ENCODE results near the gene STMN3.

STMN3 gene

DNA sequence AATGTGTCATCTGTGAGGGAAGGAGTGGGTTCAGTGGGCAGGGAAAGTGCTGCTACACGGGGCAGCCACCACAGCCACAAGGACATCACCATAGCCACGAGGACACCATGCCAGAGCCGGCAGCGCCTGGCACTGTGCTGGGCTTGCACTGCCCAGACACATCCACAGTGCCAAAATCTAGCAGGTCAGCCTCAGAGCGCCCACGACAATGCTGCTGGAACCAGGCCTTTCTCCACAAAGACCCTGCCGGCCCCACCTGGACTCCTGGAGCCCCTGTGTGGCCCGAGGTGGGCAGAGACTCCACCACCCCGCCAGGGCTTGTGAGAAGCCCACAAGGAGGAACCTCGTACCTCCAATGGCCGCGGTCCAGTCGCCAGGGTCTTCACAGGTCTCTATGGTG, 60.6 kb downstream of the STMN3 start:
- H3K9ac ChIP-seq, result no peak overlapping the region
- peaks cover 33% of the 10 kb centered on the region for H3K4me1 ChIP-seq
- H3K36me3 ChIP-seq, result peaks cover 83% of the 10 kb centered on the region
- H3K4me3 ChIP-seq, result no peak overlapping the region
- no peak overlapping the region for H3K27ac ChIP-seq
- peaks cover 47% of the 10 kb centered on the region for H4K20me1 ChIP-seq
- H3K9me3 ChIP-seq, result no peaks in the 10 kb centered on the region
- H3K27me3 ChIP-seq, result no peaks in the 10 kb centered on the region; the same call in 1 of the 2 replicates
- no peak for TF ChIP-seq Cebpa-rat (IDR thresholded peaks at IDR 0.05)
- H3K4me2 ChIP-seq, result no peak overlapping the region

DNA sequence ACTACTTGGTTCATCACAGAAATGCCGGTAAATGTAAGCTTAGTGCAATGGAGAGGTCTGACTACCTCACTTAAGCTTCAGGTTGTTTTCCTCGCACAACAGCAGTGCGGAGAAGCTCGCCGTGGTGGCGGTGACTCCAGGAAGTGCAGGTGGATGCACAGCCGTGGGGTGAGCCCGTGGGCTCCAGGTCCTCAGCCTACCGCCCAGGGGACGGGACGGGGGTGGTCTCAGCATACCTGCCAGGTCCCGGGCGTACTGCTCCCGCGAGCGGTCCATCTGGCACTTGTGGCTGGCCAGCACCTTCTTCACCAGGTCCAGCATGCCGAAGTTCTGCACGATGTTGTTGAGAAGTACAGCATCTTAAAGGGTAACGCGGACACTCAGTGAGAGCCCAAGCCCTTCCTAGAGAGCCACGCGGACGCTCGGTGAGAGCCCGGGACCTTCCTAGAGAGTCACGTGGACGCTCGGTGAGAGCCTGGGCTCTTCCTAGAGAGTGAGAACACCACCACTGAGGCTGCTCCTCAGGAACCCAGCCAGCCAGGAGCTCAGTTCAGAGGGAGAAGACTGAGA, 61.4 kb downstream of the STMN3 start:
- Histone ChIP-seq H4K20me1 (peaks cover 49% of the 10 kb centered on the region), H3K4me3 (no peak overlapping the region), H3K4me2 (no peak overlapping the region), H3K9ac (no peak overlapping the region), H3K27ac (no peak overlapping the region), H3K4me1 (peaks cover 41% of the 10 kb centered on the region), H3K36me3 (peaks cover 76% of the 10 kb centered on the region), H3K9me3 (no peaks in the 10 kb centered on the region), H3K27me3 (no peaks in the 10 kb centered on the region; the same call in 1 of the 2 replicates)
- no peak for TF ChIP-seq Cebpa-rat (IDR thresholded peaks at IDR 0.05)

DNA sequence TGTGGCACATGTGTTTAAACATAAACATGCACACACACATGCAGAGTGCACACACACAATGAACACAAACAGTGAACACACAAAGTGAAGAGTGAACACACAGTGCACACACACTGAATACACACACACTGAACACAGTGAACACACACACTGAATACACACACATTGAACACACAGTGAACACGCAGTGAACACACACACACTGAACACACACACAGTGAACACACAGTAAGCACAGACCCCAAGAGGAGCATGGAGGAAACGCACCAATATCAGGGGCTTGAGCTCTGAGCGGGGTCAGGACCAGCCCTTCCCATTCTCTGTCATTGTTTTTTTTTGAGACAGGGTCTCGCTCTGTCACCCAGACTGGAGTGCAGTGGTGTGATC, 62.1 kb downstream of the STMN3 start:
- no peaks in the 10 kb centered on the region; the same call in 1 of the 2 replicates for H3K27me3 ChIP-seq
- H3K36me3 ChIP-seq, result peaks cover 71% of the 10 kb centered on the region
- no peak for TF ChIP-seq Cebpa-rat (IDR thresholded peaks at IDR 0.05)
- no peak overlapping the region for H3K27ac ChIP-seq
- peaks cover 48% of the 10 kb centered on the region for H3K4me1 ChIP-seq
- no peak overlapping the region for H3K4me3 ChIP-seq
- no peak overlapping the region for H3K9ac ChIP-seq
- H3K9me3 ChIP-seq, result no peaks in the 10 kb centered on the region
- peaks cover 47% of the 10 kb centered on the region for H4K20me1 ChIP-seq
- no peak overlapping the region for H3K4me2 ChIP-seq

DNA sequence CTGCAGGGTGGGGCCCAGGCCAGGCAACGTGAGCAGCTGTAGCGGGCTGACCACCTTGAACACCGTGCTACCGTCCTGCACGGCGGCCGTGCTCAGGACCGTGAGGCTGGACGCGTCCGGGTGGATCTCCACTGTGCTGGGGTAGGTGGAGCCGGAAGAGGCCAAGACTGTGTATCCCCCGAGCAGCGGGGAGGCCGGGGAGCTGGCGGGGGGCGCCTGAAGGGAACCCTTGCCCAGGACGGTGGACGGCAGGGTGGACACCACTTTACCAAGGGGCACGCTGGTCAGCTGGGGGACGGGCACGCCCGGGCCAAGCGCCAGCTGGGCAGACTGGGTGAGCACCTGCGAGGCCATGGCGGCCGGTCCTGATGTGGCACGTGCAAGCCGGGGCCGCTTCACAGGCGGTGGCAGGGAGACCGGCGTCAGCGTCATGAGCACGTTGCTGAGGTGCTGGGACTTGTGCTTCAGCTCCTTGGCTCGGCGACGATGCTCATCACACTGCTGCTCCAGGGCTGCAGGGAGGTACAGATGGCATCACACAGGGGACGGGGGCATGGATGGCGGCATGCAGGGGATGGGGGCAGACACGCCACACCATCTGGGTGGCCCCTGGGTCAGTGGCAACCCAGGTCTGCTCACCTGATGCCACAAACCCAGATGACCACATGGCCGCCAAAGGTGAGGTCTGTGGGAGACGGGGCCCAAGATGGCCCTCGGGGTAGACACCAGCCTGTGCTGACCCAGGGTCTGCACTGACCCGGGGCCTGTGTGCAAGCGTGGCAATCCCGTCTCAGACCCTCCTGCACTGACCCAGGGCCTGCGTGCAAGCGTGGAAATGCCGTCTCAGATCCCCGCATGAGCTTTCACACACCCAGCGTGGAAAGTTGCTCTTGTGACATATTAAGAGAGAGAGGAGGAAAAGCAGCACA, 62.7 kb downstream of the STMN3 start:
- Histone ChIP-seq H3K27ac (peak overlapping the region; percentile 9; the same call in 1 of the 2 replicates), H3K9ac (no peak overlapping the region), H3K4me2 (peak overlapping the region; percentile 96), H3K4me3 (no peak overlapping the region; the same call in 1 of the 2 replicates), H3K4me1 (peaks cover 55% of the 10 kb centered on the region), H3K9me3 (no peaks in the 10 kb centered on the region), H3K36me3 (peaks cover 64% of the 10 kb centered on the region), H3K27me3 (no peaks in the 10 kb centered on the region; the same call in 1 of the 2 replicates), H4K20me1 (peaks cover 40% of the 10 kb centered on the region)
- no peak for TF ChIP-seq Cebpa-rat (IDR thresholded peaks at IDR 0.05)
